ENCODE data around the gene BACE2. TPM values are rescaled to one million over a fixed set of nuclear protein-coding genes. Genes with fewer than 3 reads are reported as not detected.
"Not testable (repeated sequence)": the region's sequence is repeated elsewhere in the genome, so short reads cannot be mapped to it uniquely, and the experiment has no call there.

Gene BACE2
- total RNA-seq, 2 experiments from 2014 or later: not detected

- TF ChIP-seq EZH2phosphoT487 (IDR thresholded peaks at IDR 0.05; ENCODE audit: borderline replicate concordance, low read depth, low read length): no peak
- TF ChIP-seq CTCF (conservative IDR thresholded peaks at IDR 0.05; ENCODE audit: low read length): no peak
- no peak for DNase-seq (ENCODE audit: low spot score)
- Histone ChIP-seq H3K27ac (ENCODE audit: low read depth, low read length, poor library complexity, severe bottlenecking) (no peak overlapping the region), H4K20me1 (ENCODE audit: insufficient read depth, low read length) (no peaks in the 10 kb centered on the region), H3K79me2 (ENCODE audit: insufficient read depth, low read depth, low read length) (no peaks in the 10 kb centered on the region), H3K4me2 (ENCODE audit: low read length) (no peak overlapping the region), H3K4me1 (ENCODE audit: insufficient read depth, low read length, poor library complexity, severe bottlenecking) (no peaks in the 10 kb centered on the region), H3K9me3 (ENCODE audit: low read length) (no peaks in the 10 kb centered on the region), H2AFZ (ENCODE audit: low read length) (no peak overlapping the region), H3K4me3 (ENCODE audit: low read depth, low read length, poor library complexity, severe bottlenecking) (no peak overlapping the region), H3K9me2 (ENCODE audit: insufficient read depth, low read length) (no peaks in the 10 kb centered on the region), H3K36me3 (ENCODE audit: insufficient read depth, low read length) (no peaks in the 10 kb centered on the region)
- no TSS peak for BruUV-seq (replicated peaks)
- POLR2A ChIA-PET: no interaction called here
- CTCF ChIA-PET (ENCODE audit: unreplicated experiment): no interaction called here
- intact Hi-C loops (cut with micrococcal nuclease; ENCODE audit: unreplicated experiment): no loop called here
Observed at GRCh38 chr21:41243107-41243506, 75.1 kb downstream of the BACE2 start.

GRCh38 chr21:41244266-41244880 is 76.4 kb downstream of the BACE2 start:
- DNase-seq (ENCODE audit: low spot score); H4K20me1 ChIP-seq (ENCODE audit: insufficient read depth, low read length); H3K4me3 ChIP-seq (ENCODE audit: low read depth, low read length, poor library complexity, severe bottlenecking); H3K9me3 ChIP-seq (ENCODE audit: low read length); BruUV-seq (replicated peaks); CTCF ChIA-PET (ENCODE audit: unreplicated experiment); H3K9me2 ChIP-seq (ENCODE audit: insufficient read depth, low read length); H3K79me2 ChIP-seq (ENCODE audit: insufficient read depth, low read depth, low read length); H2AFZ ChIP-seq (ENCODE audit: low read length); intact Hi-C loops (cut with micrococcal nuclease; ENCODE audit: unreplicated experiment); H3K4me2 ChIP-seq (ENCODE audit: low read length); H3K4me1 ChIP-seq (ENCODE audit: insufficient read depth, low read length, poor library complexity, severe bottlenecking); POLR2A ChIA-PET; H3K36me3 ChIP-seq (ENCODE audit: insufficient read depth, low read length); H3K27ac ChIP-seq (ENCODE audit: low read depth, low read length, poor library complexity, severe bottlenecking): not testable (repeated sequence)

- TF ChIP-seq CTCF (conservative IDR thresholded peaks at IDR 0.05; ENCODE audit: low read length): no peak
- TF ChIP-seq EZH2phosphoT487 (IDR thresholded peaks at IDR 0.05; ENCODE audit: borderline replicate concordance, low read depth, low read length): no peak
- no peaks in the 10 kb centered on the region for H3K36me3 ChIP-seq (ENCODE audit: insufficient read depth, low read length)
- ChIA-PET CTCF (ENCODE audit: unreplicated experiment) (no interaction called here), POLR2A (no interaction called here)
- H3K27ac ChIP-seq (ENCODE audit: low read depth, low read length, poor library complexity, severe bottlenecking): no peak overlapping the region
- H3K9me3 ChIP-seq (ENCODE audit: low read length): no peaks in the 10 kb centered on the region
- H2AFZ ChIP-seq (ENCODE audit: low read length): no peak overlapping the region
- intact Hi-C loops (cut with micrococcal nuclease; ENCODE audit: unreplicated experiment): no loop called here
- no peak overlapping the region for H3K4me3 ChIP-seq (ENCODE audit: low read depth, low read length, poor library complexity, severe bottlenecking)
- H3K79me2 ChIP-seq (ENCODE audit: insufficient read depth, low read depth, low read length): no peaks in the 10 kb centered on the region
- H3K9me2 ChIP-seq (ENCODE audit: insufficient read depth, low read length): no peaks in the 10 kb centered on the region
- no peaks in the 10 kb centered on the region for H3K4me1 ChIP-seq (ENCODE audit: insufficient read depth, low read length, poor library complexity, severe bottlenecking)
- H4K20me1 ChIP-seq (ENCODE audit: insufficient read depth, low read length): no peaks in the 10 kb centered on the region
- no peak overlapping the region for H3K4me2 ChIP-seq (ENCODE audit: low read length)
- DNase-seq (ENCODE audit: low spot score): no peak
- no TSS peak for BruUV-seq (replicated peaks)
Observed at GRCh38 chr21:41245509-41246135, 77.7 kb downstream of the BACE2 start.

All from OCI-LY7 (cell line).